NCI-H226 (cell line): ENCODE results near the gene AOC2.
"Not testable (repeated sequence)": the region's sequence is repeated elsewhere in the genome, so short reads cannot be mapped to it uniquely, and the experiment has no call there.

Source experiments
- DNase-seq: peaks from one replicate; pipeline ENCODE4 v3.0.0-alpha.2; 2015

The AOC2 gene

DNA sequence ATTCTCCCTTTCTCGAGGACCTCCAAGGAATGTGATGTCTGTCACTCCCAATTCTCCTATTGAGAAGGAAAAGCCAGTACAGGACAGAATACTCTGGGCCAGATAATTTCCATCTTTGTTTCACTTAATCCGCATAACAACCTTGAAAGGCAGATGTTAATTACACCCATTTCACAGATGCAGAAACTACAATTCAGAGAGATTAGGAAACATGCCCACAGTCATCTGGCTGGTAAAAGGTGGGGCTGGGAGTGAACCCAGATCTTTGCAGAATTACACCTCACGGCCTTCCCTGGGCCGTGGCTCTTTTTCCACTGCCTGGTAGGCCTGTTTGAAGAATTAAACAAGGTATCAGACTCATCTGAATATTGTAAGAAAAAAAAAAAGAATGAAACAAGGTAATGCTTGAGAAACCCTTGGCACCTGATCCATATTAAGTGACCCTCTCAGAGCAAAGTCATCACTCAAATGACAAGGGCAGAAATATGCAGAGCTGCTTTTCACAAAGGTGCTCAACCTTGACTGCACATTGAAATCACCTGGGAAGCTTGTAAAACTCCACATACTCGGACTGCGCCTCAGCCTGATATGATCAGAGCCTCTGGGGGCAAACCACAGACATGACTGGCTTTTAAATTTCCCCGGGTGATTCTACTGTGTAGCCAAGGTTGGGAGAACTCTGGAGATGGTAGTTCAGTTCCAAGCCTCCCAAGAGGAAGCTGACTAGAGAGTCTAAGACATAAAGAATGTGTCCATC is 39.6 kb downstream of the AOC2 start:
- DNase-seq, result peak; percentile 74

DNA sequence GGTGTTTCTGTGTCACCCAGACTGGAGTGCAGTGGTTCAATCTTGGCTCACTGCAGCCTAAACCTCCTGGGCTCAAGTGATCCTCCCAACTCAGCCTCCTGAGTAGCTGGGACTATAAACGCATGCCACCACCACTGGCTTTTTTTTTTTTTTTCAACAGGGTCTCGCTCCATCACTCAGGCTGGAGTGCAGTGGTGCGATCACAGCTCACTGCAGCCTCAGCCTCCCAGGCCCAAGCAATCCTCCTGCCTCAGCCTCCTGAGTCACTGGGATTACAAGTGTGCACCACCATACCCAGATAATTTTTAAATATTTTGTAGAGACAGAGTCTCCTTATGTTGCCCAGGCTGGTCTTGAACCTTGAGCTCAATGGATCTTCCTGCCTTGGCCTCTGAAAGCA is 41.4 kb downstream of the AOC2 start:
- not testable (repeated sequence) for DNase-seq

DNA sequence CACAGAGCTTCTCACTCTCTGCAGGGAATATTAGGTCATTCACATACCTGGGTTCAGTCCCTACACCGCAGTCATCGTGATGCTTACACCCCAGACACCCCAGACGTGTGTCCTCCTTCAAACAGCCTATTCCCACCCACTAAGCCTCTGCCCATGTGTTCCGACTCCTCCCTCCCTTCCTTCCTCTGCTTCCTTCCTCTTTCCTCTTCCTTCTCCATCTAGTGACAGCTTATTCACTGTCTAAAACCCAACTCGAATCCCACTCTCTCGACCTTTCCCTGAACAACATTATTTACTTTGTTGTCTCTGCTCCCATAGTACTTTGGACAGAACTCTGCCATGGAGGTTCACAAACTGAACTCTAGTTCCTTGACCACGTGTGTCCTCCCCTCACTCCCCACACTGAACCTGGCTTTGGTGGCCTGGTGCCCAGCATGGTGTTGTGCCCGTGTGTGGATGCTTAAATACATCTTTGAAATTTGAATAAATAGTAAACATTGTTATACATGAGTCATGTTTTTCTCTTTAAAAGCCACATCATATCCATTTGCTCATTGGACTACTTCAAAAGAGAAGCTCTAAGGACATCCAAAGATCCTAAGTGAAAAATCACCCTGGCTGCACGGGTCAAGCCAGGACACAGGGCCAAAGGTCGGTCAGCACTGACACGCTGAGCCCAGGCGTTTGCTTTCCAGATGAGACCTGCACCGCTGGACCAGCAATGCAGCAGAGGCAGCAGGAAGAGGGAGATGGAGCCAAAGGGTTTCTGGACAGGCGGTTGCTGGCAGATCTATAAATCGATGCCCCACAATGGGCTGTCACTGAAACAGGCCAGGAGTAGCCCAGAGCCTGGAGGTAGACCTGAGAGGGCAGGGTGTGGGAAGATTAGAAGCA is 42.1 kb downstream of the AOC2 start:
- no peak for DNase-seq

- DNase-seq, result no peak
Measured at GRCh38 chr17:42889809-42890208, 45.4 kb downstream of the AOC2 start.

GRCh38 chr17:42891539-42892152 is 47.3 kb downstream of the AOC2 start:
- DNase-seq, result no peak

- no peak for DNase-seq
Measured at GRCh38 chr17:42893359-42893758, 49.0 kb downstream of the AOC2 start.

DNA sequence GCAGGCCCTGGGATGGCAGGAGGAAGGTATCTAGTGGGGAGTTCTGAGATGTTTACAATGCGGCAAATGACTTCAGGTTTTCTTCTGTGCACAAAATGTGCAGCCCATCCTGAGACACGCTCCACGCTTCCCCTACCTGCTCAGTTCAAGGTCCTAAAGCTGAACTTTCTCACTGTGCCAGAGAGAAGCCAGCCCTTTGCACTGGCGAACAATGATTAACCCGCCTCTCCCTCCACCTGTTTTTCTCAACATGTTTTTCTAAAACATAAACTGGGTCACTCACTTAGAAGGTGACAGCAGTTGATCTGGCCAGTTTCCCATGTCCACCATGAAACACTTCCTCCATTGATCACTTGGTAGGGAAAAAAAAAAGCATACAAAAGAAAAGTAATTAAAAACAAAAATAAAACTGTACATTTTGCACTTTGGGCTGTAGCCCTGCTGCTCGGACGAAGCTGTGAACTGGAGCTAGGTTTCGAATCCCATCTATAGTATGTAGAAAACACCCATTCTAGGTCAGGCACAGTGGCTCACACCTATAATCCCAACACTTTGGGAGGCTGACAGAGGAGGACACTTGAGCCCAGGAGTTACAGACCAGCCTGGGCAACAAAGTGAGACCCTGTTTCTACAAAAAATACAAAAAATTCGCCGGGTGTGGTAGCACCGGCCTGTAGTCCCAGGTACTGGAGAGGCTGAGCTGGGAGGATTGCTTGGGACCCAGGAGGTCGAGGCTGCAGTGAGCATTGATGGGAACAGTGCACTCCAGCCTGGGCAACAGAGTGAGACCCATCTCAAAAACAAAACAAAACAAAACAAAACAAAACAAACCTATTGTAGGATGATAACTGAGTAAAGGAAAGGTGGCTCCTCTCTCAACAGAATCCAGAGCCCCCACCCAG is 50.2 kb downstream of the AOC2 start:
- DNase-seq, result no peak

- DNase-seq, result peak; percentile 83
Measured at GRCh38 chr17:42895185-42895555, 50.8 kb downstream of the AOC2 start.

- no peak for DNase-seq
Measured at GRCh38 chr17:42898147-42898811, 53.9 kb downstream of the AOC2 start.

DNA sequence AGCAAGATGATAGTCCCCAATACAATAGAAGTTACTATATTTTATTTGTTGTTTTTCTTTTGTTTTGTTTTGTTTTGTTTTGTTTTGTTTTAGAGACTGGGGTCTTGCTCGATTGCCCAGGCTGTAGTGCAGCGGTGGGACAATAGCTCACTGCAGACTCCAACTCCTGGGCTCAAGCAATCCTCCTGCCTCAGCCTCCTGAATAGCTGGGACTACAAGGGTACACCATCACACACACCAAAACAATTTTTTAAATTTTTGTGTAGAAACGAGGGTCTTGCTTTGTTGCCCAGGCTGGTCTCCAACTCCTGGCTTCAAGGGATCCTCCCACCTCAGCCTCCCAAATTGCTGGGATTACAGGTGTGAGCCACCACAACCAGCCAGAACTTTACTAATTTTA is 55.6 kb downstream of the AOC2 start:
- DNase-seq, result not testable (repeated sequence)
